DOHH2 (cell line): ENCODE results near the gene FRYL.

Experiments used
- EZH2phosphoT487 ChIP-seq: fragments of 200-600 bp; sonication (generic); IDR thresholded peaks from 2 replicates; pipeline ENCODE4 v1.6.1; 2017; ENCODE audit warnings: borderline replicate concordance, mild to moderate bottlenecking, antibody characterized with exemption, low read length, moderate library complexity, mixed read lengths
- TF ChIP-seq, protein P1 (sequence below): fragments of 200-600 bp; sonication (generic); IDR thresholded peaks from one replicate; pipeline ENCODE4 v1.5.1; 2014; ENCODE audit warnings: antibody characterized with exemption, mild to moderate bottlenecking, low read depth, low read length; ENCODE audit not compliant: poor library complexity, severe bottlenecking

DNA sequence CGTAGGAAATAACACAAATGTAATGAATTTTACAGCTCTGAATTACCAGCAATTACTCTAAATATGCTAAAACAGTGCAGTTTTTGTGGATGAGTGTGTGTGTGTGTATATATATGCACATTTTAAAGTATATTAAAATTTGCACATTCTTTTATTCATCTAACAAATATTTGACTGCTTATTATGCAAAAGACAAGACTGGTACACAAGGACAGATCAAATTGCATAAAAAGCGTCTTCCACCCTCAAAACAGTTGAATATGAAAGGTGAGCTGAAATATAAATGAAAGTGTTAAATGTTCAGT is 276.1 kb downstream of the FRYL start:
- TF ChIP-seq, protein P1, sequence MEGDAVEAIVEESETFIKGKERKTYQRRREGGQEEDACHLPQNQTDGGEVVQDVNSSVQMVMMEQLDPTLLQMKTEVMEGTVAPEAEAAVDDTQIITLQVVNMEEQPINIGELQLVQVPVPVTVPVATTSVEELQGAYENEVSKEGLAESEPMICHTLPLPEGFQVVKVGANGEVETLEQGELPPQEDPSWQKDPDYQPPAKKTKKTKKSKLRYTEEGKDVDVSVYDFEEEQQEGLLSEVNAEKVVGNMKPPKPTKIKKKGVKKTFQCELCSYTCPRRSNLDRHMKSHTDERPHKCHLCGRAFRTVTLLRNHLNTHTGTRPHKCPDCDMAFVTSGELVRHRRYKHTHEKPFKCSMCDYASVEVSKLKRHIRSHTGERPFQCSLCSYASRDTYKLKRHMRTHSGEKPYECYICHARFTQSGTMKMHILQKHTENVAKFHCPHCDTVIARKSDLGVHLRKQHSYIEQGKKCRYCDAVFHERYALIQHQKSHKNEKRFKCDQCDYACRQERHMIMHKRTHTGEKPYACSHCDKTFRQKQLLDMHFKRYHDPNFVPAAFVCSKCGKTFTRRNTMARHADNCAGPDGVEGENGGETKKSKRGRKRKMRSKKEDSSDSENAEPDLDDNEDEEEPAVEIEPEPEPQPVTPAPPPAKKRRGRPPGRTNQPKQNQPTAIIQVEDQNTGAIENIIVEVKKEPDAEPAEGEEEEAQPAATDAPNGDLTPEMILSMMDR: no peak
- no peak for TF ChIP-seq EZH2phosphoT487
